ENCODE results near the gene ITGB1BP1.

DNA sequence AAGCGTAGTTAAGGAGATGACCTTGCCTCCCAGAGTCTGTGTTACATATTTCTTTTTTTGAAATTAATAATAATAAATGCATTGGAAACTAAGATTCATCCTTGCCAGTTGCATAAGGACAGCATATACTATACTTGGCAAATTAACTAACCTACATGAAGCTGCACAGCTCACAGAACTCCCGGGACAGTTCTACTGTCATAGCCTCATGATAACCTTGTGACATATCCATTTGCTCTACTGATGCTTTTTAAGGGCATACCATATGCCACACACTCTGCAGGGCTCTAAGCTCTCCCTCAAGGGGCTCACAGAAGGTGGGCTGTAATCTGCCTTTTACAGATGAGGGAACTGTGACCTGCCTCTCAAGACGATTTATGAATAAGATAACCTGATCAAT, 3.8 kb downstream of the ITGB1BP1 start:
- TF ChIP-seq ZNF121 (CRISPR knock-in tag; IDR thresholded peaks at IDR 0.05) (no peak), TP53 (CRISPR knock-in tag; IDR thresholded peaks at IDR 0.05) (no peak), JUN (CRISPR knock-in tag; IDR thresholded peaks at IDR 0.05) (no peak), FOXJ3 (CRISPR knock-in tag; IDR thresholded peaks at IDR 0.05; ENCODE audit: borderline replicate concordance) (no peak), CREB1 (CRISPR knock-in tag; IDR thresholded peaks at IDR 0.05) (no peak)
- TF ChIP-seq, protein P1, sequence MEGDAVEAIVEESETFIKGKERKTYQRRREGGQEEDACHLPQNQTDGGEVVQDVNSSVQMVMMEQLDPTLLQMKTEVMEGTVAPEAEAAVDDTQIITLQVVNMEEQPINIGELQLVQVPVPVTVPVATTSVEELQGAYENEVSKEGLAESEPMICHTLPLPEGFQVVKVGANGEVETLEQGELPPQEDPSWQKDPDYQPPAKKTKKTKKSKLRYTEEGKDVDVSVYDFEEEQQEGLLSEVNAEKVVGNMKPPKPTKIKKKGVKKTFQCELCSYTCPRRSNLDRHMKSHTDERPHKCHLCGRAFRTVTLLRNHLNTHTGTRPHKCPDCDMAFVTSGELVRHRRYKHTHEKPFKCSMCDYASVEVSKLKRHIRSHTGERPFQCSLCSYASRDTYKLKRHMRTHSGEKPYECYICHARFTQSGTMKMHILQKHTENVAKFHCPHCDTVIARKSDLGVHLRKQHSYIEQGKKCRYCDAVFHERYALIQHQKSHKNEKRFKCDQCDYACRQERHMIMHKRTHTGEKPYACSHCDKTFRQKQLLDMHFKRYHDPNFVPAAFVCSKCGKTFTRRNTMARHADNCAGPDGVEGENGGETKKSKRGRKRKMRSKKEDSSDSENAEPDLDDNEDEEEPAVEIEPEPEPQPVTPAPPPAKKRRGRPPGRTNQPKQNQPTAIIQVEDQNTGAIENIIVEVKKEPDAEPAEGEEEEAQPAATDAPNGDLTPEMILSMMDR (IDR thresholded peaks at IDR 0.05), result no peak
- TF ChIP-seq, protein P2, sequence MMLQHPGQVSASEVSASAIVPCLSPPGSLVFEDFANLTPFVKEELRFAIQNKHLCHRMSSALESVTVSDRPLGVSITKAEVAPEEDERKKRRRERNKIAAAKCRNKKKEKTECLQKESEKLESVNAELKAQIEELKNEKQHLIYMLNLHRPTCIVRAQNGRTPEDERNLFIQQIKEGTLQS (CRISPR knock-in tag; conservative IDR thresholded peaks at IDR 0.05), result no peak
- TF ChIP-seq, protein P3, sequence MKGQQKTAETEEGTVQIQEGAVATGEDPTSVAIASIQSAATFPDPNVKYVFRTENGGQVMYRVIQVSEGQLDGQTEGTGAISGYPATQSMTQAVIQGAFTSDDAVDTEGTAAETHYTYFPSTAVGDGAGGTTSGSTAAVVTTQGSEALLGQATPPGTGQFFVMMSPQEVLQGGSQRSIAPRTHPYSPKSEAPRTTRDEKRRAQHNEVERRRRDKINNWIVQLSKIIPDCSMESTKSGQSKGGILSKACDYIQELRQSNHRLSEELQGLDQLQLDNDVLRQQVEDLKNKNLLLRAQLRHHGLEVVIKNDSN (CRISPR knock-in tag; IDR thresholded peaks at IDR 0.05), result no peak
